Prostate gland (tissue), 2 donors: Measurements from ENCODE around the gene DOCK4. TPM values are rescaled to one million over a fixed set of nuclear protein-coding genes. Genes with fewer than 3 reads are reported as not detected.

Experiments used
- DNase-seq: peaks from one replicate; pipeline ENCODE4 v3.0.0-alpha.2; 2019; ENCODE audit warnings: low spot score
- H3K27ac ChIP-seq, 2 donors: fragments of 200-600 bp; sonication (generic); 2 replicates each; pipeline ENCODE4 v1.5.1; 2017 to 2019
- H3K27me3 ChIP-seq: fragments of 200-600 bp; sonication (generic); replicated peaks from 2 replicates; pipeline ENCODE4 v1.5.1; 2019; ENCODE audit not compliant: insufficient read depth
- H3K36me3 ChIP-seq, 2 donors: fragments of 200-600 bp; sonication (generic); 1 replicate in 1 of 2; 2 replicates in 1 of 2; pipeline versions ENCODE4 v1.5.1 to v1.8.1; 2017 to 2019
- H3K4me1 ChIP-seq: fragments of 200-600 bp; sonication (generic); replicated peaks from 2 replicates; pipeline ENCODE4 v1.5.1; 2019
- H3K4me3 ChIP-seq, 2 donors: fragments of 200-600 bp; sonication (generic); 2 replicates each; pipeline ENCODE4 v1.5.1; 2017 to 2019
- H3K9me3 ChIP-seq: fragments of 200-600 bp; sonication (generic); 2 replicates; pipeline ENCODE4 v1.5.1; 2017
- CTCF ChIP-seq, 4 experiments: fragments of 200-600 bp in 2 of 4; fragments of 450-650 bp in 2 of 4; sonication (generic) in 2 of 4; IDR thresholded peaks; 1 replicate in 3 of 4; 2 replicates in 1 of 4; pipeline ENCODE4 v1.5.1; 2016 to 2019; ENCODE audit warnings: antibody characterized with exemption in 4 of 4, mild to moderate bottlenecking in 2 of 4, moderate library complexity in 2 of 4
- POLR2A ChIP-seq: fragments of 450-650 bp; IDR thresholded peaks from one replicate; pipeline ENCODE4 v1.6.1; 2016; ENCODE audit warnings: antibody characterized with exemption, mild to moderate bottlenecking
- POLR2AphosphoS5 ChIP-seq: sonication (generic); formaldehyde crosslinking; IDR thresholded peaks from one replicate; pipeline ENCODE4 v1.6.1; 2017; ENCODE audit warnings: antibody characterized with exemption
- WGBS: methylation state at CpG from one replicate; pipeline ENCODE4 v1.1.5; 2018; 5-methylcytosine and 5-hydroxymethylcytosine counted together
- intact Hi-C: fragments of 100-400 bp; cut with DNase I; formaldehyde crosslinking; loops from one replicate; pipeline ENCODE4 v1.14.2; 2022
- total RNA-seq, 2 donors: library from RNA; depleted of rRNA; stranded (reverse); fragments of >200 nt; gene quantifications; one replicate each; pipeline ENCODE4 v1.1.0, GENCODE V29; 2016

Gene DOCK4
- total RNA-seq, 2 donors from 2014 or later = 21.8 to 37.4 TPM

GRCh38 chr7:111730057-111730456 is 476.1 kb downstream of the DOCK4 start:
- TF ChIP-seq POLR2A (no peak), CTCF (IDR thresholded peaks at IDR 0.05) (no peak), POLR2AphosphoS5 (no peak)
- no peaks in the 10 kb centered on the region for H3K9me3 ChIP-seq
- no peak overlapping the region for H3K4me3 ChIP-seq
- DNase-seq = no peak
- WGBS = 82% methylated on average over 6 of the region's 6 CpGs
- intact Hi-C loops = loop anchor here (10.0 kb wide), 2 partner anchors 165 to 635 kb away; partner anchors contain the start of genes IMMP2L and LRRN3
- no peak overlapping the region for H3K27ac ChIP-seq
- H3K4me1 ChIP-seq = no peaks in the 10 kb centered on the region
- no peaks in the 10 kb centered on the region for H3K36me3 ChIP-seq
- no peaks in the 10 kb centered on the region for H3K27me3 ChIP-seq

- Histone ChIP-seq H3K4me1 (no peaks in the 10 kb centered on the region), H3K27me3 (no peaks in the 10 kb centered on the region), H3K9me3 (no peaks in the 10 kb centered on the region), H3K36me3 (no peaks in the 10 kb centered on the region), H3K4me3 (no peak overlapping the region), H3K27ac (no peak overlapping the region)
- DNase-seq = no peak
- TF ChIP-seq POLR2AphosphoS5 = no peak
- no peak for TF ChIP-seq POLR2A
- TF ChIP-seq CTCF (IDR thresholded peaks at IDR 0.05) = no peak
- 82% methylated on average over 7 of the region's 7 CpGs for WGBS
- intact Hi-C loops = no loop called here
These were observed 476.7 kb downstream of the DOCK4 start for GRCh38 chr7:111729483-111729882.

GRCh38 chr7:111728635-111728995 is 477.6 kb downstream of the DOCK4 start:
- TF ChIP-seq CTCF (IDR thresholded peaks at IDR 0.05) (no peak), POLR2A (no peak), POLR2AphosphoS5 (no peak)
- no peak overlapping the region for H3K27ac ChIP-seq
- H3K9me3 ChIP-seq = no peaks in the 10 kb centered on the region
- H3K36me3 ChIP-seq = no peaks in the 10 kb centered on the region
- H3K4me3 ChIP-seq = no peak overlapping the region
- DNase-seq = no peak
- WGBS = 88% methylated on average over 16 of the region's 16 CpGs
- no peaks in the 10 kb centered on the region for H3K27me3 ChIP-seq
- intact Hi-C loops = no loop called here
- H3K4me1 ChIP-seq = no peaks in the 10 kb centered on the region

- DNase-seq = no peak
- TF ChIP-seq POLR2AphosphoS5 (no peak), POLR2A (no peak), CTCF (IDR thresholded peaks at IDR 0.05) (no peak)
- Histone ChIP-seq H3K4me1 (no peaks in the 10 kb centered on the region), H3K4me3 (no peak overlapping the region), H3K27me3 (no peaks in the 10 kb centered on the region), H3K36me3 (no peaks in the 10 kb centered on the region), H3K27ac (no peak overlapping the region), H3K9me3 (no peaks in the 10 kb centered on the region)
- intact Hi-C loops = no loop called here
- WGBS = 85% methylated on average over 41 of the region's 41 CpGs
These were observed 478.1 kb downstream of the DOCK4 start for GRCh38 chr7:111727905-111728634.

GRCh38 chr7:111718886-111719285 is 487.3 kb downstream of the DOCK4 start:
- intact Hi-C loops = no loop called here
- no peaks in the 10 kb centered on the region for H3K27me3 ChIP-seq
- WGBS = 54% methylated on average over 3 of the region's 3 CpGs
- no peak overlapping the region for H3K27ac ChIP-seq
- no peaks in the 10 kb centered on the region for H3K4me1 ChIP-seq
- H3K36me3 ChIP-seq = no peaks in the 10 kb centered on the region
- DNase-seq = no peak
- H3K4me3 ChIP-seq = no peak overlapping the region
- TF ChIP-seq POLR2AphosphoS5 (no peak), CTCF (IDR thresholded peaks at IDR 0.05) (no peak), POLR2A (no peak)
- H3K9me3 ChIP-seq = no peaks in the 10 kb centered on the region
